H1 (cell line): ENCODE data around the gene C1QL2. TPM values are rescaled to one million over a fixed set of nuclear protein-coding genes. Genes with fewer than 3 reads are reported as not detected.

ENCODE experiments used
- CTCF ChIA-PET: fragments of 300-600 bp; sonication (Branson Sonifier 250); formaldehyde crosslinking; loops from one replicate; lab custom pipeline; 2021; ENCODE audit not compliant: partially characterized antibody; lab: Charles Lee
- POLR2A ChIA-PET: fragments of 300-600 bp; sonication (Branson Sonifier 250); formaldehyde crosslinking; loops from one replicate; lab custom pipeline; 2021; ENCODE audit warnings: inconsistent platforms; ENCODE audit not compliant: partially characterized antibody; lab: Charles Lee
- DNase-seq, 2 experiments: peaks; one replicate each; pipeline versions ENCODE4 v3.0.0 to v3.0.0-alpha.2; 2010 to 2022; ENCODE audit warnings: low spot score in 2 of 2, low read depth in 1 of 2, mixed read lengths in 1 of 2
- FAIRE-seq: peaks from 2 replicates; lab custom pipeline; 2011; peaks lifted over from hg19 to GRCh38; lab: Jason Lieb, UNC
- H2AFZ ChIP-seq: 2 replicates; pipeline ENCODE4 v1.8.1; 2012; ENCODE audit warnings: low read length, inconsistent platforms
- H2AK5ac ChIP-seq: 2 replicates; pipeline ENCODE4 v1.6.1; 2013; ENCODE audit warnings: low read depth, low read length
- H2BK120ac ChIP-seq: replicated peaks from 2 replicates; pipeline ENCODE3; 2013; ENCODE audit warnings: low read depth, low read length, inconsistent platforms
- H2BK12ac ChIP-seq: 2 replicates; pipeline ENCODE4 v1.6.1; 2013; ENCODE audit warnings: low read depth, low read length
- H2BK15ac ChIP-seq: 2 replicates; pipeline ENCODE4 v1.6.1; 2013; ENCODE audit warnings: low read length
- H2BK20ac ChIP-seq: 2 replicates; pipeline ENCODE4 v1.6.1; 2013; ENCODE audit warnings: low read length
- H2BK5ac ChIP-seq: 2 replicates; pipeline ENCODE4 v1.6.1; 2013; ENCODE audit warnings: low read depth, low read length
- H3K14ac ChIP-seq: 2 replicates; pipeline ENCODE4 v1.6.1; 2013; ENCODE audit warnings: inconsistent platforms; ENCODE audit not compliant: insufficient read length
- H3K18ac ChIP-seq: 2 replicates; pipeline ENCODE4 v1.6.1; 2013; ENCODE audit warnings: low read length; ENCODE audit errors: extremely low read depth
- H3K23ac ChIP-seq: 2 replicates; pipeline ENCODE4 v1.6.1; 2013; ENCODE audit warnings: inconsistent platforms; ENCODE audit not compliant: insufficient read length
- H3K23me2 ChIP-seq: 2 replicates; pipeline ENCODE4 v1.6.1; 2013; ENCODE audit warnings: low read depth, low read length
- H3K27ac ChIP-seq: 2 replicates; pipeline ENCODE4 v1.6.1; 2011; ENCODE audit warnings: low read depth, low read length, inconsistent platforms
- H3K27me3 ChIP-seq, 4 experiments: replicated peaks in 1 of 4; 1 replicate in 1 of 4; 2 replicates in 3 of 4; pipeline versions ENCODE4 v1.6.1 to v1.8.1; 2011 to 2013; ENCODE audit warnings: low read length in 3 of 4, mild to moderate bottlenecking in 3 of 4, inconsistent platforms in 2 of 4, mixed read lengths in 2 of 4, moderate library complexity in 1 of 4; ENCODE audit not compliant: control insufficient read depth in 3 of 4, insufficient read depth in 3 of 4; ENCODE audit errors: extremely low read depth in 1 of 4
- H3K36me3 ChIP-seq, 4 experiments: 2 replicates each; pipeline versions ENCODE4 v1.6.1 to v1.8.1; 2011 to 2013; ENCODE audit warnings: mild to moderate bottlenecking in 4 of 4, low read length in 3 of 4, moderate library complexity in 2 of 4, control low read depth in 1 of 4, inconsistent platforms in 1 of 4; ENCODE audit not compliant: insufficient read depth in 4 of 4, control insufficient read depth in 2 of 4
- H3K4ac ChIP-seq: replicated peaks from 2 replicates; pipeline ENCODE3; 2013; ENCODE audit warnings: low read length, low read depth, mixed read lengths, inconsistent platforms; ENCODE audit not compliant: insufficient read length
- H3K4me1 ChIP-seq, 4 experiments: replicated peaks in 1 of 4; 1 replicate in 1 of 4; 2 replicates in 3 of 4; pipeline versions ENCODE4 v1.6.1 to v1.8.1; 2011 to 2013; ENCODE audit warnings: low read length in 3 of 4, inconsistent platforms in 2 of 4, mixed read lengths in 1 of 4; ENCODE audit not compliant: insufficient read depth in 4 of 4, control insufficient read depth in 3 of 4
- H3K4me2 ChIP-seq, 2 experiments: 2 replicates each; pipeline versions ENCODE4 v1.6.1 to v1.8.1; 2011 to 2013; ENCODE audit warnings: low read depth in 2 of 2, low read length in 2 of 2, control low read depth in 1 of 2, inconsistent platforms in 1 of 2, mild to moderate bottlenecking in 1 of 2; ENCODE audit not compliant: insufficient read depth in 1 of 2
- H3K4me3 ChIP-seq, 4 experiments: fragments of 200-600, 300-600 bp in 1 of 4; sonication (generic), shearing (Covaris generic), sonication (Bioruptor Twin) in 1 of 4; 2 replicates each; pipeline versions ENCODE4 v1.5.1 to v1.8.1; 2011 to 2016; ENCODE audit warnings: low read length in 4 of 4, low read depth in 3 of 4, control low read depth in 2 of 4, inconsistent platforms in 2 of 4, mild to moderate bottlenecking in 2 of 4, mixed read lengths in 1 of 4, moderate library complexity in 1 of 4; ENCODE audit not compliant: insufficient read depth in 2 of 4; ENCODE audit errors: extremely low read depth in 1 of 4
- H3K56ac ChIP-seq: replicated peaks from 2 replicates; pipeline ENCODE3; 2013; ENCODE audit warnings: low read depth, mild to moderate bottlenecking, mixed read lengths, low read length, inconsistent platforms; ENCODE audit not compliant: insufficient read length
- H3K79me1 ChIP-seq: 2 replicates; pipeline ENCODE4 v1.6.1; 2013; ENCODE audit warnings: low read depth, low read length, control low read depth
- H3K79me2 ChIP-seq, 2 experiments: 2 replicates each; pipeline versions ENCODE4 v1.6.1 to v1.8.1; 2012 to 2013; ENCODE audit warnings: low read length in 2 of 2, mild to moderate bottlenecking in 2 of 2, inconsistent platforms in 1 of 2; ENCODE audit not compliant: insufficient read depth in 2 of 2, control insufficient read depth in 1 of 2
- H3K9ac ChIP-seq, 4 experiments: replicated peaks in 1 of 4; 1 replicate in 1 of 4; 2 replicates in 3 of 4; pipeline versions ENCODE4 v1.6.1 to v1.8.1; 2011 to 2013; ENCODE audit warnings: low read depth in 3 of 4, low read length in 3 of 4, control low read depth in 2 of 4, mild to moderate bottlenecking in 2 of 4, moderate library complexity in 2 of 4, inconsistent platforms in 1 of 4; ENCODE audit errors: extremely low read depth in 1 of 4
- H3K9me3 ChIP-seq, 2 experiments: 2 replicates each; pipeline versions ENCODE4 v1.6.1 to v1.8.1; 2012 to 2013; ENCODE audit warnings: mild to moderate bottlenecking in 2 of 2, moderate library complexity in 2 of 2, control low read depth in 1 of 2, inconsistent platforms in 1 of 2, low read depth in 1 of 2, low read length in 1 of 2, mixed read lengths in 1 of 2; ENCODE audit not compliant: insufficient read depth in 2 of 2
- H4K20me1 ChIP-seq, 2 experiments: replicated peaks in 1 of 2; 2 replicates each; pipeline versions ENCODE3 to v1.8.1; 2011 to 2013; ENCODE audit warnings: inconsistent platforms in 2 of 2, low read length in 2 of 2, mild to moderate bottlenecking in 1 of 2; ENCODE audit not compliant: insufficient read depth in 2 of 2, control insufficient read depth in 1 of 2
- H4K5ac ChIP-seq: 2 replicates; pipeline ENCODE4 v1.6.1; 2013; ENCODE audit warnings: low read length, low read depth, mixed read lengths, inconsistent platforms; ENCODE audit not compliant: insufficient read length
- H4K8ac ChIP-seq: 2 replicates; pipeline ENCODE4 v1.8.0; 2013; ENCODE audit warnings: mild to moderate bottlenecking, moderate library complexity, low read length, inconsistent platforms; ENCODE audit not compliant: insufficient read depth; ENCODE audit errors: extremely low read depth
- H4K91ac ChIP-seq: replicated peaks from 2 replicates; pipeline ENCODE3; 2013; ENCODE audit warnings: low read length, mixed read lengths, inconsistent platforms; ENCODE audit not compliant: insufficient read length
- ASH2L ChIP-seq: fragments of 200-600, 300-600 bp; sonication (generic); IDR thresholded peaks from one replicate; pipeline ENCODE4 v1.7.1; 2017; ENCODE audit warnings: low read length
- CBX8 ChIP-seq: fragments of 300-800, 300-1000 bp; sonication (generic); IDR thresholded peaks from 2 replicates; pipeline ENCODE4 v1.7.1; 2016; ENCODE audit warnings: low read depth, low read length, borderline replicate concordance
- CTBP2 ChIP-seq: IDR thresholded peaks from 2 replicates; pipeline ENCODE4 v1.7.0; 2011; ENCODE audit warnings: borderline replicate concordance, mild to moderate bottlenecking, moderate library complexity, mixed read lengths, low read length; ENCODE audit not compliant: insufficient read depth, insufficient read length
- E2F6 ChIP-seq: IDR thresholded peaks from 2 replicates; pipeline ENCODE4 v1.6.1; 2012; ENCODE audit warnings: inconsistent platforms
- EGR1 ChIP-seq: IDR thresholded peaks from 2 replicates; pipeline ENCODE4 v1.6.1; 2011; ENCODE audit warnings: low read depth, low read length, borderline replicate concordance
- HDAC6 ChIP-seq: IDR thresholded peaks from one replicate; pipeline ENCODE4 v1.7.1; 2012; ENCODE audit warnings: low read depth, mild to moderate bottlenecking, inconsistent platforms, low read length, moderate library complexity
- MAX ChIP-seq: IDR thresholded peaks from 2 replicates; pipeline ENCODE4 v1.6.1; 2012; ENCODE audit warnings: inconsistent platforms
- POU5F1 ChIP-seq: IDR thresholded peaks from 2 replicates; pipeline ENCODE4 v1.6.1; 2011; ENCODE audit warnings: low read depth, mild to moderate bottlenecking, low read length, moderate library complexity
- SP1 ChIP-seq: IDR thresholded peaks from 2 replicates; pipeline ENCODE4 v1.6.1; 2011; ENCODE audit warnings: low read depth, low read length
- TAF1 ChIP-seq: IDR thresholded peaks from 2 replicates; pipeline ENCODE4 v1.6.1; 2011; ENCODE audit warnings: mild to moderate bottlenecking, low read depth, low read length
- YY1 ChIP-seq: IDR thresholded peaks from 2 replicates; pipeline ENCODE4 v1.6.1; 2011; ENCODE audit warnings: low read depth, mild to moderate bottlenecking, low read length
- WGBS, 2 experiments: shearing (Covaris generic) in 1 of 2; methylation state at CpG; one replicate each; pipeline versions ENCODE4 v1.1.6 to v1.1.7; 2013 to 2015; ENCODE audit warnings: low lambda C conversion rate in 2 of 2, mixed read lengths in 2 of 2, inconsistent platforms in 1 of 2, low coverage in 1 of 2, missing lambda C conversion rate in 1 of 2; ENCODE audit not compliant: insufficient replicate concordance in 2 of 2, insufficient coverage in 1 of 2, insufficient read length in 1 of 2; ENCODE audit errors: extremely low coverage in 1 of 2, missing lambda C conversion rate in 1 of 2; 5-methylcytosine and 5-hydroxymethylcytosine counted together
- polyA plus RNA-seq, 7 experiments: library from polyadenylated mRNA; depleted of rRNA in 3 of 7; stranded (reverse) in 5 of 7; unstranded in 2 of 7; fragments of >200 nt in 5 of 7; fragments of 200-250 nt in 2 of 7; gene quantifications; 1 replicate in 5 of 7; 2 replicates in 1 of 7; 4 replicates in 1 of 7; pipeline versions ENCODE4 v1.2.1 to v1.2.3, GENCODE V29; 2011 to 2013; ENCODE audit warnings: missing spikeins in 2 of 7, mixed read lengths in 2 of 7
- total RNA-seq: library from RNA; stranded (reverse); fragmentation: NEBNext Ultra II Directional; extraction: Animal tissue kit (Norgen Biotek cat#: 25700); gene quantifications from 2 replicates; pipeline ENCODE4 v1.2.1, GENCODE V29; 2021

Gene C1QL2
- total and polyA plus RNA-seq, 2 of the 8 experiments (the other 6 are each of a cell fraction or from before 2014, with no cell fraction given), result 0.80 to 0.88 TPM

GRCh38 chr2:119112770-119113488 lies 45.6 kb downstream of the C1QL2 start:
- no peaks in the 10 kb centered on the region for H3K79me2 ChIP-seq
- peaks cover 0 to 2% (median 0%) of the 10 kb centered on the region in 4 experiments; a peak in 2 of 7 replicates for H3K27me3 ChIP-seq
- peak overlapping the region; percentile 40; the same call in 1 of the 2 replicates for H2BK12ac ChIP-seq
- H3K23me2 ChIP-seq, result no peaks in the 10 kb centered on the region
- no peaks in the 10 kb centered on the region for H4K20me1 ChIP-seq
- H3K23ac ChIP-seq, result no peak overlapping the region
- ChIA-PET CTCF (interaction anchor here (0.7 to 1.9 kb wide), 7 partner anchors 8 to 231 kb away, joined by 3 to 5 read pairs (median 4); no protein-coding TSS in a partner anchor), POLR2A (interaction anchor here (1.4 kb wide), 1 partner anchor 38 kb away, joined by 4 read pairs; no protein-coding TSS in a partner anchor)
- 47% methylated on average over 10 of the region's 10 CpGs; no CpG with 5 or more reads in 1 of the 2 experiments for WGBS, 2 experiments
- peak overlapping the region; percentile 67 for H4K91ac ChIP-seq
- no peak overlapping the region for H3K14ac ChIP-seq
- peak overlapping the region; percentile 7 to 27; a peak in 2 of 4 replicates for H3K4me2 ChIP-seq
- peak overlapping the region; percentile 44 for H2BK120ac ChIP-seq
- H2AK5ac ChIP-seq, result peak overlapping the region; percentile 27; the same call in 1 of the 2 replicates
- 0 out of 8 replicates have a peak overlapping the region, but pooled peaks of 1 of the 4 experiments have one; percentile 3 for H3K4me3 ChIP-seq
- DNase-seq, result no peak
- H2BK20ac ChIP-seq, result peak overlapping the region; percentile 74; the same call in 1 of the 2 replicates
- no peak overlapping the region for H4K5ac ChIP-seq
- H3K9me3 ChIP-seq, result no peaks in the 10 kb centered on the region
- H2BK5ac ChIP-seq, result peak overlapping the region; percentile 67; the same call in 1 of the 2 replicates
- FAIRE-seq, result peak; percentile 19
- no peak overlapping the region for H3K56ac ChIP-seq
- no peak overlapping the region for H3K27ac ChIP-seq
- no peak overlapping the region for H3K4ac ChIP-seq
- H3K36me3 ChIP-seq, result no peaks in the 10 kb centered on the region
- H3K4me1 ChIP-seq, result peaks cover 19 to 35% (median 21%) of the 10 kb centered on the region in 4 experiments
- H3K18ac ChIP-seq, result peak overlapping the region; percentile 71; the same call in 1 of the 2 replicates
- H2AFZ ChIP-seq, result no peak overlapping the region
- no peak overlapping the region for H4K8ac ChIP-seq
- no peak overlapping the region for H3K9ac ChIP-seq
- H2BK15ac ChIP-seq, result no peak overlapping the region
- no peaks in the 10 kb centered on the region for H3K79me1 ChIP-seq
- TF ChIP-seq EGR1 (no peak), YY1 (0 out of 2 replicates have a peak, but pooled peaks have one; percentile 25), TAF1 (no peak), HDAC6 (no peak), POU5F1 (no peak), CBX8 (no peak), ASH2L (no peak), MAX (0 out of 2 replicates have a peak, but pooled peaks have one; percentile 19), SP1 (no peak), E2F6 (0 out of 2 replicates have a peak, but pooled peaks have one; percentile 51), CTBP2 (peak; percentile 73)
